Measurements from ENCODE around the gene ELAPOR1.

The ELAPOR1 gene

DNA sequence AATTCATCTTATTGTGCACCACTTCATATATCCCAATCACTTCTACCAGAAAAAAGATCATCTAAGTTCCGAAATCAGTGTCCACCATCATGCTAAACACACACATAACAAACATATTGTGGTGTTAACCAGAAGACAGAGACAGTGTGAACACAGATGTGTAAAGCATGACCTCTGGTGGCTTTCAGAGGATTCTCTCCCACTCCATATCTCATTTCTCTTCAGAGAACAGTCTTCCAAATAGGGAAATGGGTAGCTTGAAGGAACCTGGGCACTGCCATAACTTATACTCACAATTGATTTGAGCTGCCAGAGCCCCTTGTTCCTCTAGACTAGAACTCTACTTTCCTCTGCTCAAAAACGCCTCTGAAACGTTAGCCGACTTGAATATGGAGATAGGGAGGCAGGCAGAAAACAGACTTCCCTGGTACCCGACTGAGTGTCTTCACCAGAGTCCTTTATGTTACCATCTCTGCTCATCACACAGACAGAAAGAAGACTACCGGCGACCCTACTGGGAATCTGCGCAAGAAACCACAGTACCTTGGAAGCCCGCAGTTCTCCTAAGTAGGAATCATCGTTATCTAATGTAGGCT is 1.8 kb upstream of the ELAPOR1 start:
- H3K27me3 Mint-ChIP-seq (ENCODE audit: low read depth): peaks cover 71% of the 10 kb centered on the region
- TF ChIP-seq, protein P1, sequence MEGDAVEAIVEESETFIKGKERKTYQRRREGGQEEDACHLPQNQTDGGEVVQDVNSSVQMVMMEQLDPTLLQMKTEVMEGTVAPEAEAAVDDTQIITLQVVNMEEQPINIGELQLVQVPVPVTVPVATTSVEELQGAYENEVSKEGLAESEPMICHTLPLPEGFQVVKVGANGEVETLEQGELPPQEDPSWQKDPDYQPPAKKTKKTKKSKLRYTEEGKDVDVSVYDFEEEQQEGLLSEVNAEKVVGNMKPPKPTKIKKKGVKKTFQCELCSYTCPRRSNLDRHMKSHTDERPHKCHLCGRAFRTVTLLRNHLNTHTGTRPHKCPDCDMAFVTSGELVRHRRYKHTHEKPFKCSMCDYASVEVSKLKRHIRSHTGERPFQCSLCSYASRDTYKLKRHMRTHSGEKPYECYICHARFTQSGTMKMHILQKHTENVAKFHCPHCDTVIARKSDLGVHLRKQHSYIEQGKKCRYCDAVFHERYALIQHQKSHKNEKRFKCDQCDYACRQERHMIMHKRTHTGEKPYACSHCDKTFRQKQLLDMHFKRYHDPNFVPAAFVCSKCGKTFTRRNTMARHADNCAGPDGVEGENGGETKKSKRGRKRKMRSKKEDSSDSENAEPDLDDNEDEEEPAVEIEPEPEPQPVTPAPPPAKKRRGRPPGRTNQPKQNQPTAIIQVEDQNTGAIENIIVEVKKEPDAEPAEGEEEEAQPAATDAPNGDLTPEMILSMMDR (IDR thresholded peaks at IDR 0.05; ENCODE audit: unreplicated experiment in 3 of 3): no peak
- H3K9me3 Mint-ChIP-seq: no peaks in the 10 kb centered on the region
- peaks cover 11% of the 10 kb centered on the region for H3K4me1 Mint-ChIP-seq
- H3K27ac Mint-ChIP-seq: no peak overlapping the region
- no peaks in the 10 kb centered on the region for H3K36me3 Mint-ChIP-seq (ENCODE audit: low read depth)
- H3K4me3 Mint-ChIP-seq: peak overlapping the region; percentile 79 to 80 (median 80)

DNA sequence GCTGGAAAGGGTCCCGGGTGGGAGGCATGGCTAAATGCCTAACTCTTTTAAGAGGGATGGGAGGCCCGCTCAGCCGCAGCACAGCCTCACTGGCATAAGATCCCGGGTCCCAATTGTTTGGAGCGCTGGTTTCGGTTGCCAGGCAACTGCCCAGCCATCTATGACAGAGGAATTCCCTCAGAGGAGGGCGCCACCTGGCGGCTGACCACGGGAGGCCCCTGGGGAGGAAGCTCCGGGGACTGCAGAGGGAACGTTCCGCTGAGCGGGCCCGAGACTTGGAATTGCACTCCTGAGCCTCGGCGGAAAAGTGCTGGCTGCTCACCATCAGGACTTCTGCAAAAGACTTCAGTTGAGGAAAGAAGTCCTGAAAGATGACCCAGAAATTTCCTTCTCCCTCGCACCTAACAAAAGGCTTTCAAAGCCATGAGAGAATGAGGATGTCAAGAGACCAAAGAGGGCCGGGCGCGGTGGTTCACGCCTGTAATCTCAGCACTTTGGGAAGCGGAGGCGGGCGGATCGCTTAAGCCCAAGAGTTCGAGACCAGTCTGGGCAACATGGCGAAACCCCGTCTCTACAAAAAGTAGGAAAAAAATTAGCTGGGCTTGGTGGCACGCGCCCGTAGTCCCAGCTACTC is 1.1 kb upstream of the ELAPOR1 start:
- H3K4me3 Mint-ChIP-seq: peak overlapping the region; percentile 79 to 80 (median 80)
- no peaks in the 10 kb centered on the region for H3K9me3 Mint-ChIP-seq
- H3K27me3 Mint-ChIP-seq (ENCODE audit: low read depth): peaks cover 71% of the 10 kb centered on the region
- no peak overlapping the region for H3K27ac Mint-ChIP-seq
- TF ChIP-seq, protein P1 (IDR thresholded peaks at IDR 0.05; ENCODE audit: unreplicated experiment in 3 of 3): peak; percentile 92 to 98 (median 97)
- H3K4me1 Mint-ChIP-seq: peaks cover 11% of the 10 kb centered on the region
- no peaks in the 10 kb centered on the region for H3K36me3 Mint-ChIP-seq (ENCODE audit: low read depth)

DNA sequence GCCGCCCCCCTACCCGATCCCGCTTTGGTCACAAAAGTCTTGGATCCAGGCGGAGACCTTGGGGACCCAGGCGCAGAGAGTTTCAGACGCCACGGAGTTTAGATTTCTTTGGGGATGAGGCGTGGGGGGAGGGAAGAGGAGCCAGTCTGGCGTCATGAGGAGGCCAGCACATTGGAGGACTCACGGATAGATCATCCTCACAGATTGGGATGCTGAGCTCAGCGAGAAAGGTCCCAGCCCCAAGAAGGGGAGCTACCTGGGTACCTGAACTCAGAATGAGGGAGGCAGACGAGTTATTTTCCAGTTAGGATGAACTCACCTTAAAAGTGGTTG is 393 bp downstream of the ELAPOR1 start:
- TF ChIP-seq, protein P1 (IDR thresholded peaks at IDR 0.05; ENCODE audit: unreplicated experiment in 3 of 3): no peak
- Mint-ChIP-seq H3K9me3 (no peaks in the 10 kb centered on the region), H3K27ac (no peak overlapping the region), H3K27me3 (ENCODE audit: low read depth) (peaks cover 79% of the 10 kb centered on the region), H3K36me3 (ENCODE audit: low read depth) (no peaks in the 10 kb centered on the region), H3K4me1 (peaks cover 11% of the 10 kb centered on the region), H3K4me3 (peak overlapping the region; percentile 11 to 63 (median 21))

DNA sequence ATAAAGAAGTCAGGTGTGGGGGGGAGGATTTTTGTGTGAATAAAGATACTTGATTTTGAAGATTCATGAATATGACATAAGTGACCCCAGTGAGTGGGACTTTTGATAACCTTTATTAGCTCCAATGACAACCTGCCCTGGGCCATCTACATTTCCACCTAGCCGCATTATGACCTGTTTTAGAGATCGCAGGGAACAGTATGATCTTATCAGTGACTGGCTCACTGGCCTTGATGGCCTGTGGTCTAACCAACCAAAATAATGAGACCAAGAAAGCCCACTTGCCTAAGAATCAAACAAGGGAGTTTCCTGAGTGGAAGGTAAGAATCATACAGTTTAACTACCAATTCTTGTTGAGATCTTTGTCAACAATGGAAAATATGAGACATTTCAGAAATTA is 1.8 kb downstream of the ELAPOR1 start:
- H3K27me3 Mint-ChIP-seq (ENCODE audit: low read depth): peaks cover 70% of the 10 kb centered on the region
- H3K27ac Mint-ChIP-seq: no peak overlapping the region
- TF ChIP-seq, protein P1 (IDR thresholded peaks at IDR 0.05; ENCODE audit: unreplicated experiment in 3 of 3): no peak
- H3K9me3 Mint-ChIP-seq: no peaks in the 10 kb centered on the region
- H3K4me3 Mint-ChIP-seq: no peak overlapping the region
- peaks cover 11% of the 10 kb centered on the region for H3K4me1 Mint-ChIP-seq
- H3K36me3 Mint-ChIP-seq (ENCODE audit: low read depth): no peaks in the 10 kb centered on the region

DNA sequence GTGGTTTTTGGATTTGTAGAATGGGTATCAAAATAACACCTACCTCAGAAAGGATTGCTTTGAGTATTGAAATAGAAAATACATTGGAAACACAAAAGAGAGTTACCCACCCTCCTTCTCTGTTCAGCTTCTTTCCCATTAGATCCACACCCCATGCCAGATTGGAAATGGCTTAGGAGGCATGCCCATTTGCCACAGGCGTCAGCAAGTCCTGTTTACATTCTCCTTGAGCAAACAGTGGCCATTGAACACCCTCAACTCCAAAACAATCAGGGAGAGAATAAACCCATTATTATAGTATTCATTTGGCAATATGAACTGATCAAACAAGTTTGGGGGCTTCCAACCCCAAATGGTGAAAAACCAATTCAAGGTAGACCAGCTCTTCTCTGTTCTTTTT is 2.4 kb downstream of the ELAPOR1 start:
- H3K4me3 Mint-ChIP-seq: no peak overlapping the region
- no peaks in the 10 kb centered on the region for H3K9me3 Mint-ChIP-seq
- peaks cover 66% of the 10 kb centered on the region for H3K27me3 Mint-ChIP-seq (ENCODE audit: low read depth)
- TF ChIP-seq, protein P1 (IDR thresholded peaks at IDR 0.05; ENCODE audit: unreplicated experiment in 3 of 3): no peak
- H3K4me1 Mint-ChIP-seq: peaks cover 11% of the 10 kb centered on the region
- no peak overlapping the region for H3K27ac Mint-ChIP-seq
- no peaks in the 10 kb centered on the region for H3K36me3 Mint-ChIP-seq (ENCODE audit: low read depth)

DNA sequence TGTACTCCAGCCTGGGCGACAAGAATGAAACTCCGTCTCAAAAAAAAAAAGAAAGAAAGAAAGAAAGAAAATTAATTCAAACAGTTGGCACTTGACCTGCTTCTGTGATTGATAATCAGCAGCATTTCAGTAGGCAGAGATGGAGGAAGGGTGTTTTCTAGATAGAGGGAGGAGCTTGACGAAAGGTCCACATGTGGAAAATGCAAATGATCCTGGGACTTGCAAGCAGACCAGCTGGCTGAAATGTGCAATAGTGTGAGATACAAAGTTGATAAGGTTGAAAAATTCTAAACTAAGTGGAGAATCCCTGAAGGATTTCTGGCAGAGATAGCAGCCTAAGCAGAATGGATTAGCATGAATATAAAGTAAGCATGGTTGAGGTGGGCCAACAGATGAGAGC is 4.2 kb downstream of the ELAPOR1 start:
- Mint-ChIP-seq H3K27ac (no peak overlapping the region), H3K27me3 (ENCODE audit: low read depth) (peaks cover 49% of the 10 kb centered on the region), H3K36me3 (ENCODE audit: low read depth) (no peaks in the 10 kb centered on the region), H3K4me1 (peaks cover under 1% of the 10 kb centered on the region), H3K9me3 (no peaks in the 10 kb centered on the region), H3K4me3 (no peak overlapping the region)
- TF ChIP-seq, protein P1 (IDR thresholded peaks at IDR 0.05; ENCODE audit: unreplicated experiment in 3 of 3): no peak

All from nephron (organoid).